Measurements from ENCODE around the gene ABCC11. TPM values are rescaled to one million over a fixed set of nuclear protein-coding genes. Genes with fewer than 3 reads are reported as not detected.
"Not testable (repeated sequence)": the region's sequence is repeated elsewhere in the genome, so short reads cannot be mapped to it uniquely, and the experiment has no call there.

The ABCC11 gene
- total RNA-seq, 6 experiments from 2014 or later = 0.05 to 0.26 (median 0.12) TPM; not detected in 3

DNA sequence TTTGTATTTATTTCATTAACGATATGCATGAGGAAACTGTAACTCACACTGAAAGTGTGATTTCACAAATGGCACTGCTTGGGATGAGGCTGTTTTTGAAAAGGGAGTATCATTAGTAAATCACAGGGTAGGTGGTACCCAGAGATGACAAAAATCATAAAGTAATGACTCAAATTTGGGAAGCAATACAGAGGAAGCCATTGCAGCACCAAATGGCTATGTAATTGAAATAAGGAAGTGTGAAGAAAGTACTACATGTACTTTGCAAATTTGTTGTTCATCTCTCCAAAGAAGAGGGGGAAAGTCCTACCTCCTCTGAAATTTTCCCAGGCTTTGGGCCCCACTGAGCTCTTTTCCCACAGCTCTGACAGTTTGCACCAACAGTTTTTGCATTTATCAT is 79.3 kb downstream of the ABCC11 start:
- H3K27me3 Mint-ChIP-seq (ENCODE audit: insufficient read depth) = peaks cover 12% of the 10 kb centered on the region
- no peak overlapping the region for H3K27ac Mint-ChIP-seq
- no peaks in the 10 kb centered on the region for H3K9me3 Mint-ChIP-seq
- H3K4me3 Mint-ChIP-seq = no peak overlapping the region
- DNase-seq = no peak
- no peak for TF ChIP-seq CTCF (IDR thresholded peaks at IDR 0.05)
- 0 out of 2 replicates have a peak, but pooled peaks cover 4% of the 10 kb centered on the region for H3K36me3 Mint-ChIP-seq (ENCODE audit: low read depth)
- H3K4me1 Mint-ChIP-seq (ENCODE audit: low read depth) = peaks cover 19% of the 10 kb centered on the region

GRCh38 chr16:48166617-48167016 is 80.7 kb downstream of the ABCC11 start:
- DNase-seq; H3K27me3 Mint-ChIP-seq (ENCODE audit: insufficient read depth); H3K27ac Mint-ChIP-seq; H3K9me3 Mint-ChIP-seq; H3K36me3 Mint-ChIP-seq (ENCODE audit: low read depth); H3K4me3 Mint-ChIP-seq: not testable (repeated sequence)
- H3K4me1 Mint-ChIP-seq (ENCODE audit: low read depth) = peaks cover 19% of the 10 kb centered on the region

DNA sequence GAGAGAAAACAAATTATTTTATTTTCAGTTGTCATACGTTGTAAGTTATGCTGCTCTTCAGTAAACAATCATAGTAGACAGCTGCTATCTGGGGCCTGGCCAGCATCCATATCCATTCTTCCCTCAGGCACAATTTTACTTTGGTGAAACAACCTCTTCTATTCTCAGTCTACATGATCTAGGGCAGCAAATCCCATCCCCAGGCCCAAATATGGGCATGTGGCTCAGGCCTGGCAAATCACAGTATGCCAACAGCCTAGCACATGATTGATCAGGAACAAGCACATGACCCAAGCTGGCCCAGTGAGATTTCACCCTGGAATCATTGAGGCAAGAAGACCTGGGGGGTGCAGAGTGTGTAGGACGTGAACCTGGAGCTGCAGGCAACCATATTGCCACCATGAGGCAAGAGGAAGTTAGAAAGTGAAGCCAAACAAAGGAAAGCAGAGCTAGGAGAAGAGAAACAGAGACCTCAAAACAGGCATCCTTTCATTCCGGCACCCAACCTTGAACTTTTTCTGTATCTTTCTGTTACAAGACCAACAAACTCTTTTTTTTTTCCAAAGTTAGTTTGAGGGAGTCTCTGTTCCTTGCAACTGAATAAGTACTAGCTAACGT is 81.3 kb downstream of the ABCC11 start:
- no peaks in the 10 kb centered on the region for H3K9me3 Mint-ChIP-seq
- no peak overlapping the region for H3K4me3 Mint-ChIP-seq
- H3K27me3 Mint-ChIP-seq (ENCODE audit: insufficient read depth) = peaks cover 3% of the 10 kb centered on the region
- H3K4me1 Mint-ChIP-seq (ENCODE audit: low read depth) = peaks cover 19% of the 10 kb centered on the region
- peak overlapping the region; percentile 2; the same call in 1 of the 2 replicates for H3K27ac Mint-ChIP-seq
- DNase-seq = peak; percentile 47
- H3K36me3 Mint-ChIP-seq (ENCODE audit: low read depth) = 0 out of 2 replicates have a peak, but pooled peaks cover 4% of the 10 kb centered on the region
- no peak for TF ChIP-seq CTCF (IDR thresholded peaks at IDR 0.05)

DNA sequence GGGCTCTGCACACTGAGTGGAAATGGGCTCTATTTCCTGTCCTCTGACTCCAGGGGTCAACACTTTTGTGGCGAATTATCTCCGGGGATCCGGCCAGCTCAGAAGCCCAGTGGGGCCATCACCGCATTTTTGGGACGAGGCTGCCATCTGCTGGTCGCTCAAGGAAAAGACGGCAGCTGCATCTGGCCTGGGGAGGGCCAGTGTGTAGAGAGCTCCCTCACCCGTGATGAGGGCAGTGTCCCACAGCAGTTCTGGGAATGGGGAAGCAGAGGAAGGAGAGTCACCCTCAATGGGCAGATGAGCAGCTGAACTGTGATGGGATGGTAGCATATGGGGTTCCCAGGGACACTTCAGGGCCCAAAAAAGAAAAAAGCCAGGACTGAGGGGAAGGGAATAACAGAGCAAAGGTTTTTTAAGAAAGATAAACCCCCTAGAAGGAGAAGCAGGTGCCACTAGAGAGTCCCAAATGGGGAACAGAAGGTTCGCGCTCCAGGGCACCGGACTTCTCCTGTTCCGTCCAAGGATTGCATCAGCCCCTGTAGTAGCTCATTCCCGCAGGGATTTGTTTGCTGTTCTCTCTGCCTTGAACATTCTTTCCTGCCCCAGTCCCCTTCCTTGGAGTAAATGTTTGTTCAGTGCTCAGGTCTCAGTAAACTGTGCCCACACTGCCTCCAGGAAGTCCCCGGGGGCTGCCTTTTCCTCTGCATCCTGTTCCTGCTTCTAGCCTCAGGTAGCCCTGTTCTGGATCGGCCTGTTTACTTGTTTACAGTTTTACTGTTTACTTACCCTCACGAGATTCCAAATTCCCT is 82.2 kb downstream of the ABCC11 start:
- TF ChIP-seq CTCF (IDR thresholded peaks at IDR 0.05) = peak; percentile 92
- peak overlapping the region; percentile 65 for H3K27ac Mint-ChIP-seq
- H3K4me3 Mint-ChIP-seq = peak overlapping the region; percentile 47
- DNase-seq = peak; percentile 67
- H3K9me3 Mint-ChIP-seq = no peaks in the 10 kb centered on the region
- H3K27me3 Mint-ChIP-seq (ENCODE audit: insufficient read depth) = peaks cover 1% of the 10 kb centered on the region; the same call in 1 of the 2 replicates
- 0 out of 2 replicates have a peak, but pooled peaks cover 4% of the 10 kb centered on the region for H3K36me3 Mint-ChIP-seq (ENCODE audit: low read depth)
- H3K4me1 Mint-ChIP-seq (ENCODE audit: low read depth) = peaks cover 19% of the 10 kb centered on the region

GRCh38 chr16:48162839-48163410 is 84.4 kb downstream of the ABCC11 start:
- Mint-ChIP-seq H3K4me1 (ENCODE audit: low read depth) (peaks cover 30% of the 10 kb centered on the region), H3K27ac (no peak overlapping the region), H3K9me3 (no peaks in the 10 kb centered on the region), H3K27me3 (ENCODE audit: insufficient read depth) (no peaks in the 10 kb centered on the region), H3K4me3 (no peak overlapping the region), H3K36me3 (ENCODE audit: low read depth) (0 out of 2 replicates have a peak, but pooled peaks cover 4% of the 10 kb centered on the region)
- DNase-seq = no peak
- TF ChIP-seq CTCF (IDR thresholded peaks at IDR 0.05) = no peak

All from HFFc6 (cell line).